OCI-LY1 (cell line): ENCODE results near the gene STARD7.

Experiments
- H2AFZ ChIP-seq: fragments of 200-600 bp; sonication (generic), shearing (Covaris generic); 2 replicates; pipeline ENCODE4 v1.6.0; 2014; ENCODE audit warnings: antibody characterized with exemption, mild to moderate bottlenecking, low read length
- H3F3A ChIP-seq: fragments of 200-600 bp; sonication (generic), shearing (Covaris generic); 2 replicates; pipeline ENCODE4 v1.6.0; 2014; ENCODE audit warnings: mild to moderate bottlenecking, antibody characterized with exemption, low read length, moderate library complexity; ENCODE audit not compliant: insufficient read depth
- H3K27ac ChIP-seq: fragments of 200-600 bp; sonication (generic); 2 replicates; pipeline ENCODE4 v1.5.1; 2014; ENCODE audit warnings: low read length, mixed run types, mild to moderate bottlenecking, low read depth; ENCODE audit not compliant: poor library complexity, severe bottlenecking
- H3K27me3 ChIP-seq: fragments of 200-600 bp; sonication (generic); 2 replicates; pipeline ENCODE4 v1.6.0; 2014; ENCODE audit warnings: antibody characterized with exemption, mild to moderate bottlenecking, low read length, moderate library complexity; ENCODE audit not compliant: insufficient read depth
- H3K36me3 ChIP-seq: fragments of 200-600 bp; sonication (generic); 2 replicates; pipeline ENCODE4 v1.6.1; 2014; ENCODE audit warnings: mild to moderate bottlenecking, antibody characterized with exemption, low read length, moderate library complexity, mixed read lengths; ENCODE audit not compliant: insufficient read depth
- H3K4me1 ChIP-seq: fragments of 200-600 bp; sonication (generic); 2 replicates; pipeline ENCODE4 v1.5.1; 2014; ENCODE audit warnings: mild to moderate bottlenecking, low read length, moderate library complexity; ENCODE audit not compliant: insufficient read depth, severe bottlenecking
- H3K4me2 ChIP-seq: fragments of 200-600 bp; sonication (generic), shearing (Covaris generic); 2 replicates; pipeline ENCODE4 v1.6.1; 2014; ENCODE audit warnings: low read length
- H3K4me3 ChIP-seq: fragments of 200-600 bp; sonication (generic); 2 replicates; pipeline ENCODE4 v1.5.1; 2014; ENCODE audit warnings: low read length, low read depth, mild to moderate bottlenecking, mixed read lengths; ENCODE audit not compliant: poor library complexity, severe bottlenecking
- H3K79me2 ChIP-seq: fragments of 200-600 bp; shearing (Covaris generic); 2 replicates; pipeline ENCODE4 v1.6.1; 2016; ENCODE audit warnings: mixed run types, low read length, mixed read lengths; ENCODE audit not compliant: insufficient read depth
- H3K9ac ChIP-seq: fragments of 200-600 bp; sonication (generic), shearing (Covaris generic); 2 replicates; pipeline ENCODE4 v1.6.1; 2014; ENCODE audit warnings: mild to moderate bottlenecking, low read length, mixed read lengths
- H3K9me2 ChIP-seq: fragments of 200-600 bp; sonication (generic), shearing (Covaris generic); 2 replicates; pipeline ENCODE4 v1.6.1; 2014; ENCODE audit warnings: low read depth, mild to moderate bottlenecking, low read length, mixed read lengths
- H3K9me3 ChIP-seq: fragments of 200-600 bp; shearing (Covaris generic); 2 replicates; pipeline ENCODE4 v1.6.1; 2014; ENCODE audit warnings: low read length, mixed read lengths
- H4K20me1 ChIP-seq: fragments of 200-600 bp; sonication (generic), shearing (Covaris generic); 2 replicates; pipeline ENCODE4 v1.6.0; 2016; ENCODE audit warnings: mild to moderate bottlenecking, low read length; ENCODE audit not compliant: insufficient read depth
- EZH2 ChIP-seq: fragments of 200-600 bp; sonication (generic), shearing (Covaris generic); IDR thresholded peaks from 2 replicates; pipeline ENCODE4 v1.8.0; 2017; ENCODE audit warnings: borderline replicate concordance, mixed run types, mild to moderate bottlenecking, antibody characterized with exemption, low read length, moderate library complexity, mixed read lengths
- TF ChIP-seq, protein P1 (sequence below): fragments of 200-600 bp; sonication (generic), shearing (Covaris generic); IDR thresholded peaks from 2 replicates; pipeline ENCODE4 v1.5.1; 2017; ENCODE audit warnings: mild to moderate bottlenecking, antibody characterized with exemption, low read length, moderate library complexity, mixed read lengths

Gene STARD7

DNA sequence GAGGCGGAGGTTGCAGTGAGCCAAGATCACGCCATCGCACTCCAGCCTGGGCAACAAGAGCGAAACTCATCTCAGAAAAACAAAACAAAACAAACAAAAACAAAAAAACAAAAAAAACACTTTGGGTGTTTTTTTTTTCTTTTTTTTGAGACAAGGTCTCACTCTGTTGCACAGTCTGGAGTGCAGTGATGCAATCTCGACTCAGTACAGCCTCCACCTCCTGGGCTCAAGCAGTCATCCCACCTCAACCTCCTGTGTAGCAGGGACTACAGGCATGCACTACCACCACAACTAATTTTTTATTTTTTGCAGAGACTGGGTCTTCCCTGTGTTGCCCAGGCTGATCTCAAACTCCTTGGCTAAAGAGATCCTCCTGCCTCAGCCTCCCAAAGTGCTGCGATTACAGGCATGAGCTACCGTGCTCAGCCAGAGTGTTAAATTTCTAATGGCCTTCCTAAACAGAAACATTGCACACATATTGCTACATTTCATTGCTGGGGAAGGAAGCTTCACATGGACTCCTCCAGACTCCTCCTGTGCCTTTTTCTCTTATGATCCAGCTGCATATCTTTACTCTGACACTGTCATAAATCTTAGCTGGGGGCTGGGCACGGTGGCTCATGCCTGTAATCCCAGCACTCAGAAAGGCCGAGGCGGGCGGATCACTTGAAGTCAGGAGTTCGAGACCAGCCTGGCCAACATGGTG, 19.7 kb downstream of the STARD7 start:
- Histone ChIP-seq H3K4me3 (no peak overlapping the region), H2AFZ (no peak overlapping the region), H3K27ac (no peak overlapping the region), H3F3A (peaks cover 2% of the 10 kb centered on the region; the same call in 1 of the 2 replicates), H3K9me2 (no peaks in the 10 kb centered on the region), H3K4me1 (no peaks in the 10 kb centered on the region), H3K79me2 (0 out of 2 replicates have a peak, but pooled peaks cover under 1% of the 10 kb centered on the region), H3K4me2 (no peak overlapping the region), H3K36me3 (peaks cover 100% of the 10 kb centered on the region), H3K9ac (no peak overlapping the region), H3K27me3 (no peaks in the 10 kb centered on the region), H4K20me1 (no peaks in the 10 kb centered on the region), H3K9me3 (no peaks in the 10 kb centered on the region)
- TF ChIP-seq EZH2: no peak
- TF ChIP-seq, protein P1, sequence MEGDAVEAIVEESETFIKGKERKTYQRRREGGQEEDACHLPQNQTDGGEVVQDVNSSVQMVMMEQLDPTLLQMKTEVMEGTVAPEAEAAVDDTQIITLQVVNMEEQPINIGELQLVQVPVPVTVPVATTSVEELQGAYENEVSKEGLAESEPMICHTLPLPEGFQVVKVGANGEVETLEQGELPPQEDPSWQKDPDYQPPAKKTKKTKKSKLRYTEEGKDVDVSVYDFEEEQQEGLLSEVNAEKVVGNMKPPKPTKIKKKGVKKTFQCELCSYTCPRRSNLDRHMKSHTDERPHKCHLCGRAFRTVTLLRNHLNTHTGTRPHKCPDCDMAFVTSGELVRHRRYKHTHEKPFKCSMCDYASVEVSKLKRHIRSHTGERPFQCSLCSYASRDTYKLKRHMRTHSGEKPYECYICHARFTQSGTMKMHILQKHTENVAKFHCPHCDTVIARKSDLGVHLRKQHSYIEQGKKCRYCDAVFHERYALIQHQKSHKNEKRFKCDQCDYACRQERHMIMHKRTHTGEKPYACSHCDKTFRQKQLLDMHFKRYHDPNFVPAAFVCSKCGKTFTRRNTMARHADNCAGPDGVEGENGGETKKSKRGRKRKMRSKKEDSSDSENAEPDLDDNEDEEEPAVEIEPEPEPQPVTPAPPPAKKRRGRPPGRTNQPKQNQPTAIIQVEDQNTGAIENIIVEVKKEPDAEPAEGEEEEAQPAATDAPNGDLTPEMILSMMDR: no peak

DNA sequence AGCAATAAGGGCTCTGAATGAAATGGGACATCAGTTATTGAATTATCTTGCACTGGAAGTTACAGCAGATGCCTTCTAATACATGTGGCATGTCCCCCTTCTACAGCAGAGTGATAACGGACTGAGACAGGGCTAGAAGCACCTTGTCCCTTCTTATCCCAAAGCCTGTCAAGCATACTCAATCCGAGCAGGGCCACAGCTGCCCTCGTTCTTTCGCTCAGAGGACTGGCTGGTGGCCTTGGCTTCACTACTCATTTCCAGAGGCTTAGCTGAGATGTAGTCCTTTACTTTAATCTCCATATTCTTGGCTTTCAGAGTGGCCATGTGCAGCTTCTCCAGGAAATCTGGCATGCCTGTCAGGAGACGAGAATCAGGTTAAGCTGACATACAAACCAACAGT, 22.1 kb downstream of the STARD7 start:
- no peak overlapping the region for H3K4me2 ChIP-seq
- no peaks in the 10 kb centered on the region for H3K27me3 ChIP-seq
- no peak for TF ChIP-seq EZH2
- TF ChIP-seq, protein P1: no peak
- H3K79me2 ChIP-seq: no peaks in the 10 kb centered on the region
- H3K4me3 ChIP-seq: no peak overlapping the region
- H3K9me3 ChIP-seq: no peaks in the 10 kb centered on the region
- no peak overlapping the region for H2AFZ ChIP-seq
- no peak overlapping the region for H3K27ac ChIP-seq
- peaks cover under 1% of the 10 kb centered on the region for H3F3A ChIP-seq
- no peak overlapping the region for H3K9ac ChIP-seq
- H3K4me1 ChIP-seq: no peaks in the 10 kb centered on the region
- no peaks in the 10 kb centered on the region for H4K20me1 ChIP-seq
- H3K9me2 ChIP-seq: no peaks in the 10 kb centered on the region
- peaks cover 84% of the 10 kb centered on the region for H3K36me3 ChIP-seq

DNA sequence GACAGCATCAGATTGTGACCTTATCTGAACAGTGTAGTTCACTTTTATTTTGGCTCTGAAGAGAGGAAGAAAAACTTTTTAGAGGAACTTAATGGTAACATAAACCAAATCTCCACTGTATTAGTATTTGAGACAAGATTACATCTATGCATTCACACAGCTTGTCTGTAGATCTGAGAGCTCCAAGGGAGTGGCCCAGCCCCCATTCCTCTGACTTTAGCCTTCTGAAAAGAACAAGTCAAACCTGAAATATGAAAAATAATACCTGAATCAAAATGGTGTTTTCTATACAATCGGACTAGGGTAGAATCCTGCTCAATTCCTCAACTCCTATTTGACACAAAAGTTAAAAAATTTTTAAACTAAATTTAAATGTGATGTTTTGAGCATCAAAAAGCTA, 23.1 kb downstream of the STARD7 start:
- H2AFZ ChIP-seq: no peak overlapping the region
- H3K9ac ChIP-seq: no peak overlapping the region
- H3K4me2 ChIP-seq: no peak overlapping the region
- no peaks in the 10 kb centered on the region for H3K9me2 ChIP-seq
- no peak overlapping the region for H3K27ac ChIP-seq
- peaks cover 6% of the 10 kb centered on the region for H3F3A ChIP-seq
- no peaks in the 10 kb centered on the region for H3K4me1 ChIP-seq
- peaks cover 74% of the 10 kb centered on the region for H3K36me3 ChIP-seq
- no peaks in the 10 kb centered on the region for H3K27me3 ChIP-seq
- no peak overlapping the region for H3K4me3 ChIP-seq
- H4K20me1 ChIP-seq: no peaks in the 10 kb centered on the region
- no peaks in the 10 kb centered on the region for H3K9me3 ChIP-seq
- H3K79me2 ChIP-seq: no peaks in the 10 kb centered on the region
- no peak for TF ChIP-seq EZH2
- TF ChIP-seq, protein P1: no peak
